ENCODE measurements around the gene ANKRD45.
"Not testable (repeated sequence)": the region's sequence is repeated elsewhere in the genome, so short reads cannot be mapped to it uniquely, and the experiment has no call there.

ANKRD45 gene

DNA sequence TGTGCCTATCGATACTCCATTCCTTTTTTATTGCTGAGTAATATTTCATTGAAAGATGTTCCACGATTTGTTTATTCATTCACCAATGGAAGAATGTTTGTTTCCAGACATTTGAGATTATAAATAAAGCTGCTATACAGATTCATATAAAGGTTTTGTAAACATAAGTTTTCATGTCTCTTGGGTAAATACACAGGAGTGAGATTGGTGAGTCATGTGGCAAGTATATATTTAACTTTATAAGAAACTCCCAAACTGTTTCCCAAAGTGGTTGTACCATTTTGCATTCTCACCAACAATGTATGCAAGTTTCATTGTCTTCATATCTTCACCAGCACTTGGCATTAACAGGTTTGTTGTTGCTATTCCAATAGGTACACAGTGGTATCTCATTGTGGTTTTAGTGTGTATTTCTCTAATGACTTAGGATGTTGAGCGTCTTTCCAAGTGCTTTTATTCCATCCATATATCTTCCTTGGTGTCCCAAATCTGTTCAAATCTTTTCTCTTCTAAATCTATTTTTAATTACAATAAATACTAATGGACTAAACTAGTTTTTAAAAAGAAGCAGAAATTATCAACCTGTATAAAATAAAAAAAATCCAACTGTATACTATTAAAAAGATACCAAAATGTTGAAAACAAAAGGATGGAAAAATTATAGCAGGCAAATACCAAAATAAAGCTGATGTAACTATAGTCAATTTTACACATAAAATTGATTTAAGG lies 73.4 kb downstream of the ANKRD45 start:
- Histone ChIP-seq H3K9me3 (ENCODE audit: insufficient read depth, low read depth, low read length) (no peaks in the 10 kb centered on the region), H3K27ac (ENCODE audit: low read length) (no peak overlapping the region), H3K27me3 (ENCODE audit: insufficient read depth, low read length) (no peaks in the 10 kb centered on the region), H3K9ac (ENCODE audit: low read depth, low read length) (no peak overlapping the region), H3K36me3 (ENCODE audit: insufficient read depth, low read depth, low read length) (no peaks in the 10 kb centered on the region), H3K4me3 (ENCODE audit: low read length) (no peak overlapping the region), H3K4me1 (ENCODE audit: insufficient read depth, low read length) (no peaks in the 10 kb centered on the region)

DNA sequence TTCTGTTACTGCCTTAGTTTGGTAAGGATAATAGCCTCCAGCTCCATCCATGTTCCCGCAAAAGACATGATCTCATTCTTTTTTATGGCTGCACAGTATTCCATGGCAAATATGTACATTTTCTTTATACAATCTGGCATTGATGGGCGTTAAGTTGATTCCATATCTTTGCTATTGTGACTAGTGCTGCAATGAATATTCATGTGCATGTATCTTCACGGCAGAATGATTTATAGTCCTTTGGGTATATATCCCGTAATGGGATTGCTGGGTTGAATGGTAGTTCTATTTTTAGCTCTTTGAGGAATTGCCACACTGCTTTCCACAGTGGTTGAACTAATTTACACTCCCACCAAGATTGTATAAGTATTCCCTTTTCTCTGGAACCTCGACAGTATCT lies 78.5 kb downstream of the ANKRD45 start:
- not testable (repeated sequence) for H3K27me3 ChIP-seq (ENCODE audit: insufficient read depth, low read length); H3K4me3 ChIP-seq (ENCODE audit: low read length); H3K36me3 ChIP-seq (ENCODE audit: insufficient read depth, low read depth, low read length); H3K9ac ChIP-seq (ENCODE audit: low read depth, low read length); H3K9me3 ChIP-seq (ENCODE audit: insufficient read depth, low read depth, low read length); H3K27ac ChIP-seq (ENCODE audit: low read length); H3K4me1 ChIP-seq (ENCODE audit: insufficient read depth, low read length)

- no peaks in the 10 kb centered on the region for H3K9me3 ChIP-seq (ENCODE audit: insufficient read depth, low read depth, low read length)
- no peak overlapping the region for H3K27ac ChIP-seq (ENCODE audit: low read length)
- no peaks in the 10 kb centered on the region for H3K36me3 ChIP-seq (ENCODE audit: insufficient read depth, low read depth, low read length)
- H3K4me1 ChIP-seq (ENCODE audit: insufficient read depth, low read length): no peaks in the 10 kb centered on the region
- H3K9ac ChIP-seq (ENCODE audit: low read depth, low read length): no peak overlapping the region
- no peaks in the 10 kb centered on the region for H3K27me3 ChIP-seq (ENCODE audit: insufficient read depth, low read length)
- no peak overlapping the region for H3K4me3 ChIP-seq (ENCODE audit: low read length)
Measured at GRCh38 chr1:173590557-173590956, 79.1 kb downstream of the ANKRD45 start.

DNA sequence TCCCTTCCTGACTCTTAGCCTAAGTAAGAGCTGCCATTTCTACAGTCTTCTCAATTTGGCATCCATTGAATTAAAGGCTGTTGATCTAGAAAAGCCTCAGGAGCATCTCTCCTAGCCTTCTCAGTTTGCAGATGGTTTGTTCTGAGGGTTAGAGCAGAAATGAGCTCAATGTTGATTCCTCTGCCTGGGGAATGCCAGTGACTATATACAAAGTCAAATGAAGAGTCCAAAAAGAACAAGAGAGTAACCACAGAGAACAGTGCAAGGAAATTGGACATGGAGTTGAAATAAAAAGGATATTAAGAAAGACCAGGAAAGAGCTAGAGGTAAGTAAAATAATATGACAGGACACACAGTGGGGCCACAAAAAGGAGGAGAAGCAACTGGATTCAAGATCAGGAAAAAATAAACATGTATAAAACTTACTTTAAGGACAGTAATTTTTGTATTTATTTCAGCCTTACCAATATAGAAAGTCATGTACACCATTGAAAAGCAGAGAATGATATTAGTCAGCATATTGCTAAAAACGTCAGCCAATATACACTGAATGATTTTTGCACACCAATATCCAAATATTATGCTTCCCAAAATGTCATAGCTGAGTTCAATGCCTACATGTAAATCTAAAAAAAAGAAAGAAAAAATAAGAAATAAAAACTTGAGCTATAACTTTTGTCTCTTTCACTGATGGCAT lies 88.1 kb downstream of the ANKRD45 start:
- no peak overlapping the region for H3K4me3 ChIP-seq (ENCODE audit: low read length)
- H3K9ac ChIP-seq (ENCODE audit: low read depth, low read length): no peak overlapping the region
- H3K36me3 ChIP-seq (ENCODE audit: insufficient read depth, low read depth, low read length): no peaks in the 10 kb centered on the region
- no peaks in the 10 kb centered on the region for H3K27me3 ChIP-seq (ENCODE audit: insufficient read depth, low read length)
- H3K9me3 ChIP-seq (ENCODE audit: insufficient read depth, low read depth, low read length): no peaks in the 10 kb centered on the region
- no peaks in the 10 kb centered on the region; the same call in 1 of the 2 replicates for H3K4me1 ChIP-seq (ENCODE audit: insufficient read depth, low read length)
- H3K27ac ChIP-seq (ENCODE audit: low read length): no peak overlapping the region

DNA sequence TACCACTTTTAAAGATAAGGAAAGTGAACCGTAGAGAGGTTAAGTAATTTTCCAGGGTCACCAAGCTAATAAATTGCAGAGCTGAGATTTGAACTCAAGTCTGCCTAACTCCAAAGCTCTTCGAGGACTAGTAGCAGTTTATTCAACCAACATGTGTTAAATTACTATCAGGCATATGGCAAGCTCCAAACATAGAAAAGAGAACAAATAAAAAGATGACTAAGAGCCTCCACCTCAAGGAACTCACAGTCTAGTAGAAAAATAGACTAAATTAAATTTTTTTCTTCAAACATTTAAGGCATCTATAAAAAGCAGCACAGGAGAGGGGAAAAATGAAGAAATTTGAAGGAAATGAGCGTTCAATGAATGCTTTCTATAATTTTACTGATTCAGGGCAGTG lies 89.0 kb downstream of the ANKRD45 start:
- Histone ChIP-seq H3K36me3 (ENCODE audit: insufficient read depth, low read depth, low read length) (no peaks in the 10 kb centered on the region), H3K9ac (ENCODE audit: low read depth, low read length) (no peak overlapping the region), H3K9me3 (ENCODE audit: insufficient read depth, low read depth, low read length) (no peaks in the 10 kb centered on the region), H3K27me3 (ENCODE audit: insufficient read depth, low read length) (no peaks in the 10 kb centered on the region), H3K4me1 (ENCODE audit: insufficient read depth, low read length) (no peaks in the 10 kb centered on the region; the same call in 1 of the 2 replicates), H3K4me3 (ENCODE audit: low read length) (no peak overlapping the region), H3K27ac (ENCODE audit: low read length) (no peak overlapping the region)

- Histone ChIP-seq H3K4me3 (ENCODE audit: low read length) (no peak overlapping the region), H3K9me3 (ENCODE audit: insufficient read depth, low read depth, low read length) (no peaks in the 10 kb centered on the region), H3K9ac (ENCODE audit: low read depth, low read length) (no peak overlapping the region), H3K36me3 (ENCODE audit: insufficient read depth, low read depth, low read length) (no peaks in the 10 kb centered on the region), H3K27ac (ENCODE audit: low read length) (no peak overlapping the region), H3K27me3 (ENCODE audit: insufficient read depth, low read length) (no peaks in the 10 kb centered on the region), H3K4me1 (ENCODE audit: insufficient read depth, low read length) (no peaks in the 10 kb centered on the region; the same call in 1 of the 2 replicates)
Measured at GRCh38 chr1:173580071-173580470, 89.6 kb downstream of the ANKRD45 start.

GRCh38 chr1:173573596-173573995 lies 96.1 kb downstream of the ANKRD45 start:
- no peaks in the 10 kb centered on the region for H3K9me3 ChIP-seq (ENCODE audit: insufficient read depth, low read depth, low read length)
- no peak overlapping the region for H3K4me3 ChIP-seq (ENCODE audit: low read length)
- H3K9ac ChIP-seq (ENCODE audit: low read depth, low read length): no peak overlapping the region
- H3K27me3 ChIP-seq (ENCODE audit: insufficient read depth, low read length): no peaks in the 10 kb centered on the region
- H3K4me1 ChIP-seq (ENCODE audit: insufficient read depth, low read length): no peaks in the 10 kb centered on the region; the same call in 1 of the 2 replicates
- no peak overlapping the region for H3K27ac ChIP-seq (ENCODE audit: low read length)
- H3K36me3 ChIP-seq (ENCODE audit: insufficient read depth, low read depth, low read length): no peaks in the 10 kb centered on the region

DNA sequence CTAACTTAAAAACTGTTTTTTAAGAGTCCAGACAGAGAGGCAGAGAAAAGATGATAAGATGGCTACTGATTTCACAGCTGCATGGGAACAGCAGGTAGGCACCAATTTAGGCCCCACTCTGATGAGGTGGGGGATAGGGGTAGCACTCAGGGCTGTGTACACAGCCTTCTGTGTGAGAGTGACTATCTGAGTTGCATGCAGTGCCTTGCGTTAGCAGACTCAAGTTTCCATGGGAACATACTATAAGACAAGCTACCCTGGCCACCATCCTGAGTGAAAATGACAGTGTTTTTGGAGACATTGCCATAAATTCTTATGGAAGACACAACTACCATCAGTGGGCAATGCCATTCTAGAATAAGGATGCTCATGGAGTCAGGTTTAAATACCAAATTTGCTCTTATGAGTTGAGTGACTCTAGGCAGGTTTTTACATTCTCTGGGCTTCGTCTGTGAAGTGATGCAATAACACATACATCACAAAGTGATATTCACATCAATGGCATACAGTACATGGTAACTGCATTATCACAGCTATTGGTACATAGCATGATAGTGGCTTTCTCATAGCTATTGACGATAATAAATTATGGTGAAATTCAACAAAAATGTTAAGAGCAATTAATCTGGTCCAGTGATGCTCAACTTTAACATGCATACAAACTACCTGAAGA lies 97.3 kb downstream of the ANKRD45 start:
- no peak overlapping the region for H3K27ac ChIP-seq (ENCODE audit: low read length)
- no peaks in the 10 kb centered on the region for H3K27me3 ChIP-seq (ENCODE audit: insufficient read depth, low read length)
- H3K4me3 ChIP-seq (ENCODE audit: low read length): no peak overlapping the region
- H3K36me3 ChIP-seq (ENCODE audit: insufficient read depth, low read depth, low read length): no peaks in the 10 kb centered on the region
- no peaks in the 10 kb centered on the region for H3K9me3 ChIP-seq (ENCODE audit: insufficient read depth, low read depth, low read length)
- H3K4me1 ChIP-seq (ENCODE audit: insufficient read depth, low read length): no peaks in the 10 kb centered on the region; the same call in 1 of the 2 replicates
- no peak overlapping the region for H3K9ac ChIP-seq (ENCODE audit: low read depth, low read length)

DNA sequence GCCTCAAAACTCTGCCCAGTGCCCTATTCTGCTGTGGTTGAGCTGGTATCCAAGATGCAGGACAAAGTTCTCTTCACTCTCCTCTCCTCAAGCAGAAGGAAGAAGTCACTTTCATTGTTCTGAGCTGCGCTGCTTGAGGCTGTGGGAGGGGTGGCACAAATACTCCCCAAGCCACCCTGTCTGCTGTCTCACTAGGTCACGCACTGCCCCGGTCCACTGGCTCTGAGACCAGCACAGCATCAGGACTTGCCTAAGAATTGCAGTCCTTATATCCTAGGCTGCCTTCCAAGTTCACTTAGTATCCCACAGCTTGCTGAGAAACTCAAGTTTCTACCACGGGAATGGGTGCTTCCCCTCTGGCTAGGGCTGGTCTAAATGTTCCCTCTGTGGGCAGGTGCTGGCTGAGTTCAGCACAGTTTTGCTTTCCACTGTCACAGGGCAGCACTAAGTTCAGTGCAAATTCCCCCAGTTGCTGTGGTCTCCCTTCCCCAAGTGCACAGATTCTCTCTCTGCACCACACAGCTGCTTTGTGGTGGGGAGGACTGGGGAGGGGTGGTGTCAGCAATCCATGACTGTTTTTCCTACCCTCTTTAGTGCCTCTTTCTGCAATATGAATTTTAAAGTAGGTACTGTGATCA lies 99.2 kb downstream of the ANKRD45 start:
- H3K9ac ChIP-seq (ENCODE audit: low read depth, low read length): no peak overlapping the region
- no peaks in the 10 kb centered on the region for H3K9me3 ChIP-seq (ENCODE audit: insufficient read depth, low read depth, low read length)
- no peaks in the 10 kb centered on the region for H3K36me3 ChIP-seq (ENCODE audit: insufficient read depth, low read depth, low read length)
- no peak overlapping the region for H3K4me3 ChIP-seq (ENCODE audit: low read length)
- no peaks in the 10 kb centered on the region for H3K4me1 ChIP-seq (ENCODE audit: insufficient read depth, low read length)
- no peak overlapping the region for H3K27ac ChIP-seq (ENCODE audit: low read length)
- H3K27me3 ChIP-seq (ENCODE audit: insufficient read depth, low read length): no peaks in the 10 kb centered on the region

DNA sequence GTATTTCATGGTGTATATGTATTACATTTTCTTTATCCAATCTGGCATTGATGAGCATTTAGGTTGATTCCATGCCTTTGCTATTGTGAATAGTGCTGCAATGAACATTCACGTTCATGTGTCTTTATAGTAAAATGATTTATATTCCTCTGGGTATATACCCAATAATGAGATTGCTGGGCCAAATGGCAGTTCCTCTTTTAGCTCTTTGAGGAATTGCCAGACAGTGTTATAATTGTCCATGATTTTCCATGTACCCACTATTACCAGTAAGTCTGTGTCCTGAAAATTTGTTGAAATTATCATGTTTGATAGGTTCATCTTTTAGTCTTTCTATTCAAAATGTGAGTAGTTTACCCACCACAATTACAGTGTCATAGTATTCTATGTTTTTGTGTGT lies 101.2 kb downstream of the ANKRD45 start:
- no peak overlapping the region for H3K27ac ChIP-seq (ENCODE audit: low read length)
- H3K4me3 ChIP-seq (ENCODE audit: low read length): no peak overlapping the region
- H3K36me3 ChIP-seq (ENCODE audit: insufficient read depth, low read depth, low read length): no peaks in the 10 kb centered on the region
- H3K9ac ChIP-seq (ENCODE audit: low read depth, low read length): no peak overlapping the region
- H3K9me3 ChIP-seq (ENCODE audit: insufficient read depth, low read depth, low read length): no peaks in the 10 kb centered on the region
- H3K4me1 ChIP-seq (ENCODE audit: insufficient read depth, low read length): no peaks in the 10 kb centered on the region
- H3K27me3 ChIP-seq (ENCODE audit: insufficient read depth, low read length): no peaks in the 10 kb centered on the region

DNA sequence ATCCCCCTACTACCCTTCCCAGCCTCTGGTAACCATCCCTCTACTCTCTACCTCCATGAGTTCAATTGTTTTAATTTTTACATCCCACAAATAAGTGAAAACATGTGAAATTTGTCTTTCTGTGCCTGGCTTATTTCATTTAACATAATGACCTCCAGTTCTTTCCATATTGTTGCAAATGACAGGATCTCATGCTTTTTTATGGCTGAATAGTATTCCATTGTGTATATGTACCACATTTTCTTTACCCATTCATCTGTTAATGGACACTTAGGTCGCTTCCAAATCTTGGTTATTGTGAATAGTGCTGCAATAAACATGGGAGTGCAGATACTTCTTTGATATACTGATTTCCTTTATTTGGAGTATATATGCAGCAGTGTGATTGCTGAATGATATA lies 105.8 kb downstream of the ANKRD45 start:
- H3K9me3 ChIP-seq (ENCODE audit: insufficient read depth, low read depth, low read length); H3K9ac ChIP-seq (ENCODE audit: low read depth, low read length); H3K27me3 ChIP-seq (ENCODE audit: insufficient read depth, low read length); H3K27ac ChIP-seq (ENCODE audit: low read length); H3K4me3 ChIP-seq (ENCODE audit: low read length); H3K4me1 ChIP-seq (ENCODE audit: insufficient read depth, low read length); H3K36me3 ChIP-seq (ENCODE audit: insufficient read depth, low read depth, low read length): not testable (repeated sequence)

All from iPS-20b (cell line).